IPS DF 4.7 (cell line): ENCODE measurements around the gene TEX261.

Source experiments
- DNase-seq: peaks from one replicate; pipeline ENCODE4 v3.0.0-alpha.2; 2013; ENCODE audit warnings: low spot score; ENCODE audit errors: extremely low read depth

TEX261 gene

GRCh38 chr2:70959851-70960832, 34.5 kb downstream of the TEX261 start:
- no peak for DNase-seq

- no peak for DNase-seq
Observed at GRCh38 chr2:70959271-70959761, 35.4 kb downstream of the TEX261 start.

GRCh38 chr2:70958759-70959158, 35.9 kb downstream of the TEX261 start:
- DNase-seq, result no peak

GRCh38 chr2:70957798-70958197, 36.9 kb downstream of the TEX261 start:
- no peak for DNase-seq

- no peak for DNase-seq
Observed at GRCh38 chr2:70956141-70956540, 38.5 kb downstream of the TEX261 start.

GRCh38 chr2:70954886-70955285, 39.8 kb downstream of the TEX261 start:
- no peak for DNase-seq

- no peak for DNase-seq
Observed at GRCh38 chr2:70949086-70949485, 45.6 kb downstream of the TEX261 start.

GRCh38 chr2:70948337-70949003, 46.2 kb downstream of the TEX261 start:
- no peak for DNase-seq

- no peak for DNase-seq
Observed at GRCh38 chr2:70947556-70948184, 47.0 kb downstream of the TEX261 start.

GRCh38 chr2:70946832-70947442, 47.7 kb downstream of the TEX261 start:
- DNase-seq, result no peak

- DNase-seq, result no peak
Observed at GRCh38 chr2:70944111-70944690, 50.5 kb downstream of the TEX261 start.

GRCh38 chr2:70943205-70943871, 51.3 kb downstream of the TEX261 start:
- no peak for DNase-seq

- DNase-seq, result no peak
Observed at GRCh38 chr2:70942396-70943204, 52.1 kb downstream of the TEX261 start.

GRCh38 chr2:70941701-70942100, 53.0 kb downstream of the TEX261 start:
- no peak for DNase-seq

- DNase-seq, result no peak
Observed at GRCh38 chr2:70941186-70941585, 53.5 kb downstream of the TEX261 start.

- no peak for DNase-seq
Observed at GRCh38 chr2:70939839-70940580, 54.7 kb downstream of the TEX261 start.

GRCh38 chr2:70939001-70939838, 55.5 kb downstream of the TEX261 start:
- DNase-seq, result no peak

- no peak for DNase-seq
Observed at GRCh38 chr2:70938586-70938950, 56.1 kb downstream of the TEX261 start.
